Measurements from ENCODE around the gene DNMT3A.

DNA sequence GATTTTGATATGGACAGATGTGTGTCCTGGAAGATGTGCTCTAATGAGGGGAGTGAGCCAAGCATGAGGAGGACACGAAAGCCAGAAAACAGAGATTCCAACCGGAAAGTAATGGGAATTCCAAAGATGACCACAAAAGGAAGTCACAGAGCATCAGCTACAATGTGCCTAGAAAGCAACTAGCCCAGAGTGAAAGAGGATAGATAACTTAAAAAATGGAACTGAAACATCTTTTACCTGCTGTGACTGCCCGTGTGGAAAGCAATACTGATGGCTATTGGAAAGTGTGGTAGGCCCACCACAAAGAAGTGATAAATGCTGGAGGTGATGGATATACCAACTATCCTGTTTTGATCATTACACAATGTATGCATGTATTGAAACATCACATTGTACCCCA is 21.6 kb downstream of the DNMT3A start:
- TF ChIP-seq ZNF114 (CRISPR knock-in tag; IDR thresholded peaks at IDR 0.05) (no peak), EZH2 (IDR thresholded peaks at IDR 0.05; ENCODE audit: low read depth, unreplicated experiment) (no peak), POLR2AphosphoS5 (IDR thresholded peaks at IDR 0.05; ENCODE audit: low read depth) (no peak), STAT1 (IDR thresholded peaks at IDR 0.05; ENCODE audit: unreplicated experiment) (no peak)
- TF ChIP-seq, protein P1, sequence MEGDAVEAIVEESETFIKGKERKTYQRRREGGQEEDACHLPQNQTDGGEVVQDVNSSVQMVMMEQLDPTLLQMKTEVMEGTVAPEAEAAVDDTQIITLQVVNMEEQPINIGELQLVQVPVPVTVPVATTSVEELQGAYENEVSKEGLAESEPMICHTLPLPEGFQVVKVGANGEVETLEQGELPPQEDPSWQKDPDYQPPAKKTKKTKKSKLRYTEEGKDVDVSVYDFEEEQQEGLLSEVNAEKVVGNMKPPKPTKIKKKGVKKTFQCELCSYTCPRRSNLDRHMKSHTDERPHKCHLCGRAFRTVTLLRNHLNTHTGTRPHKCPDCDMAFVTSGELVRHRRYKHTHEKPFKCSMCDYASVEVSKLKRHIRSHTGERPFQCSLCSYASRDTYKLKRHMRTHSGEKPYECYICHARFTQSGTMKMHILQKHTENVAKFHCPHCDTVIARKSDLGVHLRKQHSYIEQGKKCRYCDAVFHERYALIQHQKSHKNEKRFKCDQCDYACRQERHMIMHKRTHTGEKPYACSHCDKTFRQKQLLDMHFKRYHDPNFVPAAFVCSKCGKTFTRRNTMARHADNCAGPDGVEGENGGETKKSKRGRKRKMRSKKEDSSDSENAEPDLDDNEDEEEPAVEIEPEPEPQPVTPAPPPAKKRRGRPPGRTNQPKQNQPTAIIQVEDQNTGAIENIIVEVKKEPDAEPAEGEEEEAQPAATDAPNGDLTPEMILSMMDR (conservative IDR thresholded peaks at IDR 0.05; ENCODE audit: low read depth in 2 of 2), result no peak

All from GM23338 (cell line).